ENCODE measurements around the gene WWOX.

WWOX gene

GRCh38 chr16:78720416-78720815 is 621.0 kb downstream of the WWOX start:
- DNase-seq (ENCODE audit: low read depth, low spot score) = no peak

GRCh38 chr16:78727536-78727935 is 628.1 kb downstream of the WWOX start:
- DNase-seq (ENCODE audit: low read depth, low spot score) = no peak

GRCh38 chr16:78729687-78730086 is 630.2 kb downstream of the WWOX start:
- no peak for DNase-seq (ENCODE audit: low read depth, low spot score)

GRCh38 chr16:78731785-78732184 is 632.3 kb downstream of the WWOX start:
- DNase-seq (ENCODE audit: low read depth, low spot score) = no peak

DNA sequence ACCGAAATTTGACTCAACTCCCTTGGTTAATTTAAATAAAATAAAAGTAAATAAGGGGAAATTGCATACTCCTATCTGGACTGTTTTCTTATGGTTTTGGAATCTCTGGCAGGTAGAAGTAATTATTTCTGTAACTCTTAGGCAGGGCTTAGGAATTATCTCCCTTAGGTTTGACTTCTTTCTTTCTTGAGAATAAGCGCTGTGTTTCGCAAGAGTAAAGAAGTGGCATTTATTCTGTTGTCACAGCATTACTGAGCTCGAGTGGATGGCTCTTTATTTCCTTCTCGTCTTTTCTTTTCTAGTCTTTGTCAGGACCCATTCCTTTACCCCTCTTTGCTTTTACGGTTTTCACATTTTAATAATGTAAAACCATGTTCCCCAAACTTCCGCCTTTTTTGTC is 633.2 kb downstream of the WWOX start:
- DNase-seq (ENCODE audit: low read depth, low spot score) = no peak

GRCh38 chr16:78735337-78735736 is 635.9 kb downstream of the WWOX start:
- no peak for DNase-seq (ENCODE audit: low read depth, low spot score)

- DNase-seq (ENCODE audit: low read depth, low spot score) = no peak
Observed at GRCh38 chr16:78737630-78738029, 638.2 kb downstream of the WWOX start.

GRCh38 chr16:78738557-78738956 is 639.1 kb downstream of the WWOX start:
- no peak for DNase-seq (ENCODE audit: low read depth, low spot score)

- no peak for DNase-seq (ENCODE audit: low read depth, low spot score)
Observed at GRCh38 chr16:78740269-78740668, 640.8 kb downstream of the WWOX start.

- DNase-seq (ENCODE audit: low read depth, low spot score) = no peak
Observed at GRCh38 chr16:78742501-78743283, 643.2 kb downstream of the WWOX start.

DNA sequence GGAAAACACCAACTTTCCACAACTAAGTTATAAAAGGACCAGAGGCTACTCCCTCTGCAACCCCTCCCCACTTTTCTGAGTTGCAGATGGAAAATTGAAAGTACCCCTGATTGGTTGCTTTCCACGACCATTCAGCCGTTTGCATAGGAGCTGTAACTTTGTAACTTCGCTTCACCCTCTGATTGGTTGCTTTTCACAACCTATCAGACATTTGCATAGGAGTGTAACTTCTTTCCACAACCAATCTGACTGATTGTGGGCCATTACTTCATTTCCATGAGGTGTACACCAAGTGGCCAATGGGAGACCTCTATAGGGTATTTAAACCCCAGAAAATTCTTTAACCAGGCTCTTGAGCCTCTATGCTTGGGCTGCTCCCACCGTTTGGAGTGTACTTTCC is 644.1 kb downstream of the WWOX start:
- DNase-seq (ENCODE audit: low read depth, low spot score) = no peak

- no peak for DNase-seq (ENCODE audit: low read depth, low spot score)
Observed at GRCh38 chr16:78744099-78744498, 644.6 kb downstream of the WWOX start.

GRCh38 chr16:78744796-78745107 is 645.3 kb downstream of the WWOX start:
- no peak for DNase-seq (ENCODE audit: low read depth, low spot score)

DNA sequence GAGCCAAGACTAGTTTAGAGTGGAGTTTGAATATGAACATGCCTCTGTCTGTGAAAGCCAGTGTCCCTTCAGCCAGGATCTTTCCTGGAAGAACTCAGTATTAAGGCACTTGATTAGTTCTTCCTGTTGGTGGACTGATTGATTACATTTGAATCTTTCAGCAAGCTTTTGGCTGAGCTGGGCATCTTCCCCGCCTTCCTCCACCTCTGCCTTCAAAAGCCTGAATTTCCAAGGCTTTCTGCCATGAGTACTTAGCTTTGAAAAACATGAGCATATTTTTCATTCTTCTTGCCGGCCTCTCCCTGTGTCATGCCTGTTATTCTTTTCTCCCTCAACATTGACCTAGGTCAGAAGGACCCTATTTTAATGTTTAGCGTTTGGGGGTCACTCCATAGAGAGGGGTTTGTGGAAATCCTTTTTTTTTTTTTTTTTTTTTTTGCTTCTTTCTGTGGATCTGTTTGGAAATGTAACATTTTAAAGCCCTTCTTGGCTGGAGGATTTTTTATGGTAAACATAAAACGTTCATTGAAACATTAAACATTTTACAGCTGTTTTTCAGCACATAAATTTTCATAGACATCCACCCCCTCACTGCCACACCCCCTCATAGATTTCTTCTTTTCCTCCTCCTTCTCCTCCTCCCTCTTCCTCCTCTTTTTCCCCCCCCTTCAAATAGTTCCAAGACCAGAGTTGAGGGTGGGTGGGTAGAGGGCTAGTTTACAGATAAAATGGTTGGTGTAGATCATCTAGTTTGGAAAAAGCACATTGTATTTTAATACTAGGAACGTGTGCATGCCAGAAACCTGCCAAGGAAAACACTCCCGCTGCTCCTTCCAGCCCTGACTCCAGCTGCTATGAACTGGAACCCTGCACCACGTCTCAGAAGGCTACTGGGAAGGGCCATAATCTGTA is 645.9 kb downstream of the WWOX start:
- DNase-seq (ENCODE audit: low read depth, low spot score) = no peak

DNA sequence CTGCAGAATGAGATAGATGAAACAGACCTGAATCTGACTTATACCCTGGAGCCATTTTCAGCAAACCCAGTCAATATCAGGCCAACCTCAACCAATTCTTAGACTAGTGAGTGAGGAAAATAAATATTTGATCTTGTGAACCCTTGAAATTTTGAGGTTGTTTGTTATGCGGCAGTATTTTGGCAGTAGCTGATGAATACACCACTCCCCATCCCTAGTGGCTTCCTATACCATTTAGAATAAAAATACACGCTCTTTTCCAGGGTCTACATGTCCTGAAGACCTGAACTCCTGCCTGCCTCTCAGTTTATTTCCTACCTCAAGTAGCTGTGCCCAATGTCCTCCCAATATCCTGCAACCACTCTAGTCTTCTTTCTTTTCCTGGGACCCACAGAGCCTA is 647.3 kb downstream of the WWOX start:
- DNase-seq (ENCODE audit: low read depth, low spot score) = no peak

DNA sequence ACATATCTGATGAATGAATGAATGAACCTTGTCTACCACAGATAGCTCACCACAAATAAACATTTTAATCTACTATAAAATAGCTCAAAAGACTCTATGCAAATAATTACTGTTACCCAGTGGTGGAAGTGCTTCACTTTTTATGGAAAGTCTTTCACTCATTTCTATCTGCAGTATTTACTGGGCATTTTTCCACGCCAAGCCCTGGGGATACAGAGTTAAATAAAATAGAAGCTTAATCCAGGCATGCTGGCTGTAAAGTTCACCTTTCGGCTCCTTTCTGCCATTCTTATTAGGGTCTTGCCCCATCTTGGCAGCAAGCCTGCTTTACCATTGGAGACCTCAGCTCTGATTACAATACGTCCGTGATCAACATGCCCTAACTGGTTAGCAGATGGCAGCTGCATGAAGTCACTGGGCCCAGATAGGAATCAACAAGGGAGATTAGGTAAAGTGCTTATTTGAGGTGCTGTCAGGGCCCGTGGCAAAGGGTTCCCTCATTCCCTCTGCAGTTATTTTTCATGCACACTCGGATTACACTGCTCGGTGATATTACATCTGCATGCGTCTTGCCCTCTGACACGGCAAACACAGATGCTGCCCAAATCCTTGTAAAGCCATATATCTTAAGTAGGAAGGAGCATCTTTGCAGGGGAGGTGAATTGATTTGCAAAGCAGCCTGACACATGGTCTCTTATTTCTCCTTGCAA is 648.9 kb downstream of the WWOX start:
- no peak for DNase-seq (ENCODE audit: low read depth, low spot score)

GRCh38 chr16:78749745-78750268 is 650.4 kb downstream of the WWOX start:
- no peak for DNase-seq (ENCODE audit: low read depth, low spot score)

- no peak for DNase-seq (ENCODE audit: low read depth, low spot score)
Observed at GRCh38 chr16:78750611-78751010, 651.2 kb downstream of the WWOX start.

DNA sequence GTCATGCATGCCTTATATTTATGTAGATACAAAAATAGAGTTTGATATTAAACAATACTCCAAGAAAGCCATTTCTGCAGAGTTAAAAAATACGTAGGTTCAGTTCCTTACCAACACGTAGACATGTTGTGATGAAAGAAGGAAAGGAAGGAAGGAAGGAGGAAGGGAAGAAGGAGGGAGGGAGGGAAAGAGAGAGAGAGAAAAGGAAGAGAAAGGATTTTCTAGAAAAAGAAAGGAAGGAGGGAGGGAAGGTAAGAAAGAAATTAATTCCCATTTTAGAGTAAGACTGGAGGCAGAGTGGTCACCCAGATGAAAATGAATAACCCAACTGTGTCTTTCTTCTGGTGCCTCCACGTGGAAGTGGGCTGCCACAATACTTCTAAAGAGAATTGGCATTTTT is 652.1 kb downstream of the WWOX start:
- no peak for DNase-seq (ENCODE audit: low read depth, low spot score)

DNA sequence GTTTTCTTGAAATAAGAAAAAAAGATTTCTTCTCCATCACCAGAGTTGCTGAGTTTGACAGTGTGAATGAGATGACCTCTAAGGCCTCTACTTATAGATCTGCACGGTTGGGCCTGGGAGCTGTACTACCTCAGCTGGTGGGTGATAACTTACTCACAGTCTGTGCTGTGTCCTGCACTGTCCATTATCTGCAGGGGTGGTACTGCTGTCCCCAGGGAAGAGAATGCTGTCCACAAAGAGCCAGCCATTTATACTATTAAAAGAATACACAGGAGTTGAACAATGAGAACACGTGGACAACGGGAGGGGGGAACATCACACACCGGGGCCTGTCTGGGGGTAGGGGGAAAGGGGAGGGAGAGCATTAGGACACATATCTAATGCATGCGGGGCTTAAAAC is 655.3 kb downstream of the WWOX start:
- no peak for DNase-seq (ENCODE audit: low read depth, low spot score)

GRCh38 chr16:78755751-78756661 is 656.6 kb downstream of the WWOX start:
- DNase-seq (ENCODE audit: low read depth, low spot score) = no peak
